AG08396 (cell line): ENCODE results near the gene RPL13A.

Experiments used
- DNase-seq: peaks from one replicate; pipeline ENCODE4 v3.0.0; 2012; ENCODE audit warnings: low spot score, mixed read lengths

Gene RPL13A

GRCh38 chr19:49506575-49507105 is 19.2 kb downstream of the RPL13A start:
- DNase-seq: peak; percentile 66

GRCh38 chr19:49507803-49508494 is 20.5 kb downstream of the RPL13A start:
- no peak for DNase-seq

GRCh38 chr19:49512970-49513745 is 25.8 kb downstream of the RPL13A start:
- DNase-seq: peak; percentile 64

GRCh38 chr19:49513746-49514118 is 26.3 kb downstream of the RPL13A start:
- no peak for DNase-seq

GRCh38 chr19:49514151-49514550 is 26.7 kb downstream of the RPL13A start:
- DNase-seq: no peak

GRCh38 chr19:49515767-49516166 is 28.4 kb downstream of the RPL13A start:
- DNase-seq: no peak

GRCh38 chr19:49518033-49518432 is 30.6 kb downstream of the RPL13A start:
- no peak for DNase-seq

- no peak for DNase-seq
Measured at GRCh38 chr19:49520705-49521319, 33.4 kb downstream of the RPL13A start.

GRCh38 chr19:49524812-49525455 is 37.5 kb downstream of the RPL13A start:
- DNase-seq: no peak

- peak; percentile 54 for DNase-seq
Measured at GRCh38 chr19:49528211-49528771, 40.9 kb downstream of the RPL13A start.

- DNase-seq: no peak
Measured at GRCh38 chr19:49530708-49531107, 43.3 kb downstream of the RPL13A start.

- DNase-seq: peak; percentile 73
Measured at GRCh38 chr19:49533551-49534488, 46.4 kb downstream of the RPL13A start.

GRCh38 chr19:49534632-49535385 is 47.4 kb downstream of the RPL13A start:
- no peak for DNase-seq

GRCh38 chr19:49536921-49537462 is 49.6 kb downstream of the RPL13A start:
- no peak for DNase-seq

- no peak for DNase-seq
Measured at GRCh38 chr19:49538643-49539042, 51.2 kb downstream of the RPL13A start.

GRCh38 chr19:49539192-49539952 is 52.0 kb downstream of the RPL13A start:
- no peak for DNase-seq
